Measurements from ENCODE around the gene CHST9.

- TF ChIP-seq CTCF (conservative IDR thresholded peaks at IDR 0.05; ENCODE audit: low read depth, low read length) (no peak), MXI1 (IDR thresholded peaks at IDR 0.05; ENCODE audit: borderline replicate concordance, low read depth, low read length) (no peak), POLR2A (IDR thresholded peaks at IDR 0.05; ENCODE audit: low read depth, low read length) (no peak), MAZ (IDR thresholded peaks at IDR 0.05; ENCODE audit: borderline replicate concordance, low read depth, low read length) (no peak)
These were observed 74.8 kb downstream of the CHST9 start for GRCh38 chr18:27110319-27110718.

Data from IMR-90 (cell line).